HG03095 (cell line): ENCODE measurements around the gene FYB1.

Experiments used
- ATAC-seq: cut with Tn5 transposase; IDR thresholded peaks from one replicate; pipeline ENCODE4 v1.9.1; 2021; ENCODE audit warnings: moderate library complexity; ENCODE audit not compliant: unreplicated experiment

Gene FYB1

GRCh38 chr5:39131210-39132127, 87.9 kb downstream of the FYB1 start:
- no peak for ATAC-seq

GRCh38 chr5:39130716-39131115, 88.6 kb downstream of the FYB1 start:
- no peak for ATAC-seq

GRCh38 chr5:39121922-39122321, 97.4 kb downstream of the FYB1 start:
- ATAC-seq = no peak

GRCh38 chr5:39121315-39121714, 98.0 kb downstream of the FYB1 start:
- no peak for ATAC-seq

- ATAC-seq = no peak
Observed at GRCh38 chr5:39120052-39120420, 99.3 kb downstream of the FYB1 start.

- no peak for ATAC-seq
Observed at GRCh38 chr5:39119404-39120051, 99.8 kb downstream of the FYB1 start.

GRCh38 chr5:39118638-39119037, 100.7 kb downstream of the FYB1 start:
- no peak for ATAC-seq

GRCh38 chr5:39117401-39117800, 102.0 kb downstream of the FYB1 start:
- ATAC-seq = no peak

GRCh38 chr5:39116344-39117170, 102.8 kb downstream of the FYB1 start:
- no peak for ATAC-seq

- ATAC-seq = no peak
Observed at GRCh38 chr5:39115644-39116343, 103.6 kb downstream of the FYB1 start.

- no peak for ATAC-seq
Observed at GRCh38 chr5:39114155-39114554, 105.2 kb downstream of the FYB1 start.

- no peak for ATAC-seq
Observed at GRCh38 chr5:39113354-39113953, 105.9 kb downstream of the FYB1 start.

- no peak for ATAC-seq
Observed at GRCh38 chr5:39109606-39110005, 109.8 kb downstream of the FYB1 start.

- ATAC-seq = no peak
Observed at GRCh38 chr5:39108987-39109386, 110.4 kb downstream of the FYB1 start.

GRCh38 chr5:39107350-39107749, 112.0 kb downstream of the FYB1 start:
- no peak for ATAC-seq

GRCh38 chr5:39106322-39106721, 113.0 kb downstream of the FYB1 start:
- ATAC-seq = no peak

- no peak for ATAC-seq
Observed at GRCh38 chr5:39104221-39104620, 115.1 kb downstream of the FYB1 start.

- ATAC-seq = no peak
Observed at GRCh38 chr5:39102684-39103155, 116.6 kb downstream of the FYB1 start.

GRCh38 chr5:39100851-39101396, 118.4 kb downstream of the FYB1 start:
- ATAC-seq = no peak

GRCh38 chr5:39100301-39100850, 119.0 kb downstream of the FYB1 start:
- no peak for ATAC-seq
